Measurements from ENCODE around the gene SNAPIN. TPM values are rescaled to one million over a fixed set of nuclear protein-coding genes. Genes with fewer than 3 reads are reported as not detected.

The SNAPIN gene
- total RNA-seq, 1 experiment from 2014 or later: 29.0 TPM

DNA sequence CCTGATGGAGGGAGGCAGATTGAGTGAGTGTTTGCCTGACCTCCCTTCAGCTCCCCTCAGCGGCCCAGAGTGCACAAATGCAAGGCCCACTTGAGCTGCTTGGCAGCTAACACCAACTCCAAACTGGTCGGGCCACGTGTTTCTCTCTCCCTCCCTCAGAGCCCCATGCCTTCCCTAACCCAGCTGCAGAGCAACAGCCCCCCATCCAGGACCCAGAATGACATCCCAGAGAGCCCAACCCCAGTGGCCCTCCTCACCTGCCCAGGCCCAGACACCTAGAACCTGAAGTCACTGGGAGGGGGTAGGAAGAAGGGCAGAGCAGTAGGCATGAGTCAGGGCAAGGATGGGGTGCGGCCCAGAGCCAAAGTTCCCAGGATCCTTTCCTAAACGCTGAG lies 41.6 kb upstream of the SNAPIN start:
- peaks cover 4% of the 10 kb centered on the region; the same call in 1 of the 2 replicates for H3K4me1 ChIP-seq (ENCODE audit: insufficient read depth, low read length)
- no peak overlapping the region for H4K91ac ChIP-seq (ENCODE audit: insufficient read length, low read depth, low read length)
- H3K4me3 Mint-ChIP-seq: no peak overlapping the region
- H3K23me2 ChIP-seq (ENCODE audit: insufficient read length, low read depth, low read length, poor library complexity, severe bottlenecking): no peaks in the 10 kb centered on the region
- no peak for DNase-seq
- H3T11ph ChIP-seq (ENCODE audit: low read length): no peak overlapping the region
- H3K9ac ChIP-seq (ENCODE audit: extremely low read depth, insufficient read length, low read length): no peak overlapping the region
- no peaks in the 10 kb centered on the region for H4K20me1 ChIP-seq (ENCODE audit: control insufficient read depth, insufficient read depth, insufficient read length)
- no peak overlapping the region for H2AFZ ChIP-seq (ENCODE audit: low read length)
- H2BK12ac ChIP-seq (ENCODE audit: insufficient read length, low read depth, low read length): no peak overlapping the region
- H2BK5ac ChIP-seq (ENCODE audit: insufficient read length, low read length): no peak overlapping the region
- no peak overlapping the region for H4K5ac ChIP-seq (ENCODE audit: insufficient read length, low read depth, low read length)
- H3K9me3 Mint-ChIP-seq: no peaks in the 10 kb centered on the region
- H3K4me2 ChIP-seq (ENCODE audit: insufficient read depth, insufficient read length, low read length): no peak overlapping the region
- no peak overlapping the region for H4K8ac ChIP-seq (replicated peaks; ENCODE audit: insufficient read length, low read depth, low read length)
- no peaks in the 10 kb centered on the region; the same call in 1 of the 2 replicates for H3K27me3 Mint-ChIP-seq (ENCODE audit: low read depth)
- H3K27me3 ChIP-seq (ENCODE audit: insufficient read depth, low read length): no peaks in the 10 kb centered on the region
- no peak overlapping the region for H2BK20ac ChIP-seq (ENCODE audit: low read depth, low read length, poor library complexity, severe bottlenecking)
- H3K18ac ChIP-seq (ENCODE audit: insufficient read length, low read depth, low read length): no peak overlapping the region
- no peak overlapping the region for H3K4ac ChIP-seq (ENCODE audit: low read depth, low read length)
- H3K23ac ChIP-seq (ENCODE audit: insufficient read length, low read depth, low read length): no peak overlapping the region
- no peaks in the 10 kb centered on the region for H3K79me1 ChIP-seq (ENCODE audit: insufficient read depth, low read depth, low read length, poor library complexity, severe bottlenecking)
- no peaks in the 10 kb centered on the region for H3K9me3 ChIP-seq (ENCODE audit: control insufficient read depth, low read depth, low read length)
- H3K27ac ChIP-seq (ENCODE audit: insufficient read length, low read depth, low read length): no peak overlapping the region
- H3K56ac ChIP-seq (ENCODE audit: insufficient read length, low read depth, low read length): no peak overlapping the region
- no CpG with 5 or more reads among the region's 5 CpGs for WGBS (ENCODE audit: extremely low coverage, insufficient read length, low lambda C conversion rate)
- no peak overlapping the region for H3K14ac ChIP-seq (ENCODE audit: insufficient read depth, low read length)
- H3K79me2 ChIP-seq (ENCODE audit: insufficient read depth, low read length): no peaks in the 10 kb centered on the region
- peaks cover 22 to 39% of the 10 kb centered on the region in 2 experiments for H3K4me1 Mint-ChIP-seq
- H2BK15ac ChIP-seq (ENCODE audit: low read depth, low read length): no peak overlapping the region
- H2AK5ac ChIP-seq (ENCODE audit: insufficient read length, low read length): no peak overlapping the region
- peak overlapping the region in 1 of 3 experiments; percentile 55; a peak in 1 of 7 replicates for H3K27ac Mint-ChIP-seq
- TF ChIP-seq, protein P1, sequence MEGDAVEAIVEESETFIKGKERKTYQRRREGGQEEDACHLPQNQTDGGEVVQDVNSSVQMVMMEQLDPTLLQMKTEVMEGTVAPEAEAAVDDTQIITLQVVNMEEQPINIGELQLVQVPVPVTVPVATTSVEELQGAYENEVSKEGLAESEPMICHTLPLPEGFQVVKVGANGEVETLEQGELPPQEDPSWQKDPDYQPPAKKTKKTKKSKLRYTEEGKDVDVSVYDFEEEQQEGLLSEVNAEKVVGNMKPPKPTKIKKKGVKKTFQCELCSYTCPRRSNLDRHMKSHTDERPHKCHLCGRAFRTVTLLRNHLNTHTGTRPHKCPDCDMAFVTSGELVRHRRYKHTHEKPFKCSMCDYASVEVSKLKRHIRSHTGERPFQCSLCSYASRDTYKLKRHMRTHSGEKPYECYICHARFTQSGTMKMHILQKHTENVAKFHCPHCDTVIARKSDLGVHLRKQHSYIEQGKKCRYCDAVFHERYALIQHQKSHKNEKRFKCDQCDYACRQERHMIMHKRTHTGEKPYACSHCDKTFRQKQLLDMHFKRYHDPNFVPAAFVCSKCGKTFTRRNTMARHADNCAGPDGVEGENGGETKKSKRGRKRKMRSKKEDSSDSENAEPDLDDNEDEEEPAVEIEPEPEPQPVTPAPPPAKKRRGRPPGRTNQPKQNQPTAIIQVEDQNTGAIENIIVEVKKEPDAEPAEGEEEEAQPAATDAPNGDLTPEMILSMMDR (conservative IDR thresholded peaks at IDR 0.05): no peak
- H2BK120ac ChIP-seq (ENCODE audit: low read depth, low read length, poor library complexity, severe bottlenecking): no peak overlapping the region
- peaks cover 5 to 17% (median 5%) of the 10 kb centered on the region in 3 experiments; a peak in 5 of 7 replicates for H3K36me3 Mint-ChIP-seq (ENCODE audit: insufficient read depth in 1 of 3, low read depth in 3 of 3)

All from H9 (cell line).